Measurements from ENCODE around the gene PFKL. TPM values are rescaled to one million over a fixed set of nuclear protein-coding genes. Genes with fewer than 3 reads are reported as not detected.

The PFKL gene
- total and polyA plus RNA-seq, 2 experiments from 2014 or later, result 40.3 to 106 TPM

- TF ChIP-seq ZNF462 (CRISPR knock-in tag; IDR thresholded peaks at IDR 0.05), result no peak
- TF ChIP-seq REST (IDR thresholded peaks at IDR 0.05; ENCODE audit: unreplicated experiment), result no peak
- no peak for TF ChIP-seq EZH2phosphoT487 (IDR thresholded peaks at IDR 0.05; ENCODE audit: unreplicated experiment)
- TF ChIP-seq ZNF114 (CRISPR knock-in tag; IDR thresholded peaks at IDR 0.05), result no peak
- TF ChIP-seq EZH2 (IDR thresholded peaks at IDR 0.05; ENCODE audit: low read depth, unreplicated experiment), result no peak
Observed at GRCh38 chr21:44269090-44269489, 30.8 kb upstream of the PFKL start (continued).
